GM12873 (cell line): Measurements from ENCODE around the gene ACAD8.

ENCODE experiments used
- TF ChIP-seq, protein P1 (sequence below): IDR thresholded peaks from 2 replicates; pipeline ENCODE4 v1.5.1; 2012; ENCODE audit warnings: low read depth, mild to moderate bottlenecking, moderate library complexity, low read length, control low read depth; ENCODE audit not compliant: insufficient read depth; ENCODE audit errors: missing control alignments

The ACAD8 gene

GRCh38 chr11:134253188-134253993, at the start of gene ACAD8, which contains the start of gene THYN1:
TSS of gene ACAD8 (plus strand) at chr11:134253568. CDS start at chr11:134253601, 33 bp downstream.
TSS of gene THYN1 (minus strand) at chr11:134253352. CDS start at chr11:134252882, 470 bp downstream.
- TF ChIP-seq, protein P1, sequence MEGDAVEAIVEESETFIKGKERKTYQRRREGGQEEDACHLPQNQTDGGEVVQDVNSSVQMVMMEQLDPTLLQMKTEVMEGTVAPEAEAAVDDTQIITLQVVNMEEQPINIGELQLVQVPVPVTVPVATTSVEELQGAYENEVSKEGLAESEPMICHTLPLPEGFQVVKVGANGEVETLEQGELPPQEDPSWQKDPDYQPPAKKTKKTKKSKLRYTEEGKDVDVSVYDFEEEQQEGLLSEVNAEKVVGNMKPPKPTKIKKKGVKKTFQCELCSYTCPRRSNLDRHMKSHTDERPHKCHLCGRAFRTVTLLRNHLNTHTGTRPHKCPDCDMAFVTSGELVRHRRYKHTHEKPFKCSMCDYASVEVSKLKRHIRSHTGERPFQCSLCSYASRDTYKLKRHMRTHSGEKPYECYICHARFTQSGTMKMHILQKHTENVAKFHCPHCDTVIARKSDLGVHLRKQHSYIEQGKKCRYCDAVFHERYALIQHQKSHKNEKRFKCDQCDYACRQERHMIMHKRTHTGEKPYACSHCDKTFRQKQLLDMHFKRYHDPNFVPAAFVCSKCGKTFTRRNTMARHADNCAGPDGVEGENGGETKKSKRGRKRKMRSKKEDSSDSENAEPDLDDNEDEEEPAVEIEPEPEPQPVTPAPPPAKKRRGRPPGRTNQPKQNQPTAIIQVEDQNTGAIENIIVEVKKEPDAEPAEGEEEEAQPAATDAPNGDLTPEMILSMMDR, result peak; percentile 34

DNA sequence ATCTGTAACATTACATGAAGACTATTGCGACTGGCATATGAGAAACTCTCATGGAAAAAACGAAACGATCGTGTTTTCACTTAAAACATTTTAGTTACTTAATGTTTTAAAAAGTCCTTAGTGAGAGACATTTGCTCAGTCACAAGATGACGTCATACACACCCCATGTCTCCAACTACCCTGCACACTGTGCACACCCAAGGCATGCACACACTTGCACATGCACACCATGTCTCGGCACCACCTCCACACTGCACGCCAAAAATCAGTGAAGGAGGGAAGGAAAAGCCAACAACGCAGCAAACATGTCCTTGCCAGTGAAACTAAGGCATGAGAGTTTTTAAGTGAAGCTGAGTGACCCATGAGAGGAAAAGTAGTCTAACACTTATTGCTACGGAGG, 47.6 kb upstream of the ACAD8 start:
- TF ChIP-seq, protein P1, result no peak

GRCh38 chr11:134206185-134206584, 47.2 kb upstream of the ACAD8 start:
- TF ChIP-seq, protein P1, result no peak

- TF ChIP-seq, protein P1, result peak; percentile 56
Observed at GRCh38 chr11:134207538-134208239, 45.7 kb upstream of the ACAD8 start.

- TF ChIP-seq, protein P1, result no peak
Observed at GRCh38 chr11:134215836-134216235, 37.5 kb upstream of the ACAD8 start.

- TF ChIP-seq, protein P1, result no peak
Observed at GRCh38 chr11:134216816-134217215, 36.6 kb upstream of the ACAD8 start.

GRCh38 chr11:134223121-134223520, 30.2 kb upstream of the ACAD8 start:
- TF ChIP-seq, protein P1, result no peak
